DND-41 (cell line): ENCODE results near the gene NMT2.
"Not testable (repeated sequence)": the region's sequence is repeated elsewhere in the genome, so short reads cannot be mapped to it uniquely, and the experiment has no call there.

Experiments used
- ATAC-seq: fragments of 200-7000 bp; cut with Tn5 transposase; 3 replicates; pipeline ENCODE4 v1.9.1; 2021; ENCODE audit warnings: low read depth; ENCODE audit not compliant: insufficient read depth
- DNase-seq: peaks from one replicate; pipeline ENCODE4 v3.0.0-alpha.2; 2020
- H2AFZ ChIP-seq: 2 replicates; pipeline ENCODE4 v1.6.0; 2012; ENCODE audit warnings: low read depth, low read length
- H3K27ac ChIP-seq: 2 replicates; pipeline ENCODE4 v1.5.1; 2012; ENCODE audit warnings: low read length, inconsistent platforms
- H3K27me3 ChIP-seq: fragments of 200-600 bp; sonication (generic); 2 replicates; pipeline ENCODE4 v1.6.0; 2012; ENCODE audit warnings: low read length, mild to moderate bottlenecking, inconsistent platforms; ENCODE audit not compliant: insufficient read depth, poor library complexity
- H3K36me3 ChIP-seq: 2 replicates; pipeline ENCODE4 v1.5.1; 2012; ENCODE audit warnings: low read length, inconsistent platforms; ENCODE audit not compliant: insufficient read depth
- H3K4me1 ChIP-seq: 2 replicates; pipeline ENCODE4 v1.5.1; 2012; ENCODE audit warnings: mild to moderate bottlenecking, low read length; ENCODE audit not compliant: insufficient read depth
- H3K4me2 ChIP-seq: 2 replicates; pipeline ENCODE4 v1.6.0; 2012; ENCODE audit warnings: mild to moderate bottlenecking, moderate library complexity, low read length, inconsistent platforms; ENCODE audit not compliant: insufficient read depth
- H3K4me3 ChIP-seq, 2 experiments: fragments of 200-600 bp in 1 of 2; shearing (Covaris generic) in 1 of 2; 2 replicates each; pipeline ENCODE4 v1.5.1; 2012 to 2016; ENCODE audit warnings: inconsistent platforms in 2 of 2, low read length in 2 of 2, mild to moderate bottlenecking in 2 of 2, low read depth in 1 of 2, moderate library complexity in 1 of 2
- H3K79me2 ChIP-seq: 2 replicates; pipeline ENCODE4 v1.6.0; 2012; ENCODE audit warnings: low read length, inconsistent platforms; ENCODE audit not compliant: insufficient read depth
- H3K9ac ChIP-seq: 2 replicates; pipeline ENCODE4 v1.6.0; 2012; ENCODE audit warnings: low read depth, mild to moderate bottlenecking, inconsistent platforms, low read length, moderate library complexity
- H3K9me3 ChIP-seq: 2 replicates; pipeline ENCODE4 v1.5.1; 2012; ENCODE audit warnings: low read length, moderate library complexity, mild to moderate bottlenecking, inconsistent platforms; ENCODE audit not compliant: insufficient read depth, severe bottlenecking
- H4K20me1 ChIP-seq: 2 replicates; pipeline ENCODE4 v1.6.0; 2012; ENCODE audit warnings: low read length; ENCODE audit not compliant: insufficient read depth
- CTCF ChIP-seq: IDR thresholded peaks from 2 replicates; pipeline ENCODE4 v1.5.1; 2012; ENCODE audit warnings: borderline replicate concordance, low read length, moderate library complexity, mild to moderate bottlenecking; ENCODE audit not compliant: poor library complexity, severe bottlenecking; ENCODE audit errors: extremely low read depth
- EZH2 ChIP-seq: IDR thresholded peaks from 3 replicates; pipeline ENCODE4 v1.6.1; 2012; ENCODE audit warnings: borderline replicate concordance, low read depth, mild to moderate bottlenecking, moderate library complexity, low read length, inconsistent platforms; ENCODE audit not compliant: severe bottlenecking

The NMT2 gene

GRCh38 chr10:15208221-15208620 is 39.7 kb upstream of the NMT2 start:
- no peaks in the 10 kb centered on the region for H3K9me3 ChIP-seq
- peak overlapping the region; percentile 44 for H3K9ac ChIP-seq
- H3K79me2 ChIP-seq, result no peaks in the 10 kb centered on the region
- ATAC-seq (peak; percentile 18; the same call in 2 of the 3 replicates), DNase-seq (peak; percentile 20)
- H3K4me1 ChIP-seq, result peaks cover 33% of the 10 kb centered on the region
- H3K36me3 ChIP-seq, result peaks cover 3% of the 10 kb centered on the region
- TF ChIP-seq CTCF, result no peak
- peak overlapping the region; percentile 93 for H3K27ac ChIP-seq
- H2AFZ ChIP-seq, result peak overlapping the region; percentile 19; the same call in 1 of the 2 replicates
- peak overlapping the region; percentile 55 for H3K4me2 ChIP-seq
- no peaks in the 10 kb centered on the region for H3K27me3 ChIP-seq
- no peaks in the 10 kb centered on the region for H4K20me1 ChIP-seq
- peak overlapping the region in 1 of 2 experiments; percentile 55; a peak in 2 of 4 replicates for H3K4me3 ChIP-seq

- H3K9me3 ChIP-seq, ATAC-seq: not testable (repeated sequence)
- H3K4me2 ChIP-seq, result 0 out of 2 replicates have a peak overlapping the region, but pooled peaks have one; percentile 55
These were observed 38.9 kb upstream of the NMT2 start for GRCh38 chr10:15207410-15207809.

GRCh38 chr10:15202639-15203038 is 34.1 kb upstream of the NMT2 start:
- Histone ChIP-seq H4K20me1 (no peaks in the 10 kb centered on the region), H3K79me2 (no peaks in the 10 kb centered on the region), H3K4me3 (no peak overlapping the region), H3K36me3 (no peaks in the 10 kb centered on the region), H3K27ac (no peak overlapping the region), H3K9ac (no peak overlapping the region), H3K4me1 (peaks cover 8% of the 10 kb centered on the region), H2AFZ (no peak overlapping the region), H3K4me2 (no peak overlapping the region), H3K9me3 (no peaks in the 10 kb centered on the region), H3K27me3 (no peaks in the 10 kb centered on the region)
- DNase-seq (no peak), ATAC-seq (no peak)
- no peak for TF ChIP-seq CTCF
- TF ChIP-seq EZH2, result no peak

More at GRCh38 chr10:15207410-15207809, 38.9 kb upstream of the NMT2 start:
- H3K36me3 ChIP-seq, H3K4me3 ChIP-seq, H3K9ac ChIP-seq, H3K79me2 ChIP-seq, DNase-seq, H4K20me1 ChIP-seq, H3K27me3 ChIP-seq: not testable (repeated sequence)
- peak overlapping the region; percentile 93 for H3K27ac ChIP-seq
- peak overlapping the region; percentile 19; the same call in 1 of the 2 replicates for H2AFZ ChIP-seq
- H3K4me1 ChIP-seq, result peaks cover 33% of the 10 kb centered on the region

GRCh38 chr10:15202301-15202621 is 33.8 kb upstream of the NMT2 start:
- H3K27me3 ChIP-seq, H3K9me3 ChIP-seq, H3K4me3 ChIP-seq, H3K79me2 ChIP-seq, DNase-seq, H4K20me1 ChIP-seq, H3K36me3 ChIP-seq, H3K9ac ChIP-seq, H2AFZ ChIP-seq, H3K4me2 ChIP-seq, ATAC-seq, H3K4me1 ChIP-seq, H3K27ac ChIP-seq: not testable (repeated sequence)
